ENCODE data around the gene HTT. TPM values are rescaled to one million over a fixed set of nuclear protein-coding genes. Genes with fewer than 3 reads are reported as not detected.

Gene HTT
- total RNA-seq, 2 experiments from 2014 or later: 56.9 to 62.6 TPM

DNA sequence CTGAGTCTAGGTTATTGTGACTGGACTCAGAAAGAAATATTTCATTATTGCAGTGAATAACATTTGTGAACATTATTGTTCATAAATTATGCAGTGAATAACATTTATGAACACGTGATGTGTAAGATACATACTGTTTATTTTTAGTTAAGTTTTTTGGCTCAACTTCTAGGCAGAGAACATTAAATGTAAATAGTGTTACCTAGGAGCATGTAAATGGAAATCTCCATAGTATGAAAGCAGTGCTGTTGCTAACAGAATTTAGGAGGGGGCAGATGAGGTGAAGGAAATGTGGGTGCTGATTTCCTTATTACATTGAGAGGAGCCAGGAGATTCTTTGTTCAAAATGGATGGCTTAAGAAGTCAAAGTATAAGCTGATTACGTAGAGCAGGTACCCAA, 45.0 kb downstream of the HTT start:
- POLR2A ChIA-PET: no interaction called here
- peaks cover 6% of the 10 kb centered on the region for H3K4me1 ChIP-seq (ENCODE audit: insufficient read depth, low read length)
- no peak overlapping the region for H3K4me3 Mint-ChIP-seq
- no peaks in the 10 kb centered on the region for H3K9me3 Mint-ChIP-seq
- H3K36me3 Mint-ChIP-seq (ENCODE audit: low read depth): peaks cover 92% of the 10 kb centered on the region
- H3K27me3 ChIP-seq (ENCODE audit: control insufficient read depth in 1 of 2, insufficient read depth in 2 of 2, low read length in 2 of 2): no peaks in the 10 kb centered on the region
- TF ChIP-seq, protein P1, sequence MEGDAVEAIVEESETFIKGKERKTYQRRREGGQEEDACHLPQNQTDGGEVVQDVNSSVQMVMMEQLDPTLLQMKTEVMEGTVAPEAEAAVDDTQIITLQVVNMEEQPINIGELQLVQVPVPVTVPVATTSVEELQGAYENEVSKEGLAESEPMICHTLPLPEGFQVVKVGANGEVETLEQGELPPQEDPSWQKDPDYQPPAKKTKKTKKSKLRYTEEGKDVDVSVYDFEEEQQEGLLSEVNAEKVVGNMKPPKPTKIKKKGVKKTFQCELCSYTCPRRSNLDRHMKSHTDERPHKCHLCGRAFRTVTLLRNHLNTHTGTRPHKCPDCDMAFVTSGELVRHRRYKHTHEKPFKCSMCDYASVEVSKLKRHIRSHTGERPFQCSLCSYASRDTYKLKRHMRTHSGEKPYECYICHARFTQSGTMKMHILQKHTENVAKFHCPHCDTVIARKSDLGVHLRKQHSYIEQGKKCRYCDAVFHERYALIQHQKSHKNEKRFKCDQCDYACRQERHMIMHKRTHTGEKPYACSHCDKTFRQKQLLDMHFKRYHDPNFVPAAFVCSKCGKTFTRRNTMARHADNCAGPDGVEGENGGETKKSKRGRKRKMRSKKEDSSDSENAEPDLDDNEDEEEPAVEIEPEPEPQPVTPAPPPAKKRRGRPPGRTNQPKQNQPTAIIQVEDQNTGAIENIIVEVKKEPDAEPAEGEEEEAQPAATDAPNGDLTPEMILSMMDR (IDR thresholded peaks at IDR 0.05): no peak
- H3K27ac ChIP-seq (ENCODE audit: low read depth in 1 of 2, low read length in 2 of 2): no peak overlapping the region
- intact Hi-C loops (cut with DNase I, micrococcal nuclease): no loop called here
- no peak overlapping the region for H3K27ac Mint-ChIP-seq
- DNase-seq (no peak), ATAC-seq (ENCODE audit: poor library complexity) (no peak)
- no peaks in the 10 kb centered on the region for H3K9me3 ChIP-seq (ENCODE audit: control insufficient read depth in 1 of 2, insufficient read depth in 1 of 2, low read length in 2 of 2)
- H3K27me3 Mint-ChIP-seq: no peaks in the 10 kb centered on the region
- H3K36me3 ChIP-seq (ENCODE audit: insufficient read depth, low read length): peaks cover 74% of the 10 kb centered on the region
- CTCF ChIA-PET: interaction anchor here (0.8 kb wide), 1 partner anchor 13 kb away, joined by 3 read pairs; no protein-coding TSS in a partner anchor
- H3K4me3 ChIP-seq (ENCODE audit: low read length): no peak overlapping the region
- peaks cover 14% of the 10 kb centered on the region for H3K4me1 Mint-ChIP-seq (ENCODE audit: low read depth)

DNA sequence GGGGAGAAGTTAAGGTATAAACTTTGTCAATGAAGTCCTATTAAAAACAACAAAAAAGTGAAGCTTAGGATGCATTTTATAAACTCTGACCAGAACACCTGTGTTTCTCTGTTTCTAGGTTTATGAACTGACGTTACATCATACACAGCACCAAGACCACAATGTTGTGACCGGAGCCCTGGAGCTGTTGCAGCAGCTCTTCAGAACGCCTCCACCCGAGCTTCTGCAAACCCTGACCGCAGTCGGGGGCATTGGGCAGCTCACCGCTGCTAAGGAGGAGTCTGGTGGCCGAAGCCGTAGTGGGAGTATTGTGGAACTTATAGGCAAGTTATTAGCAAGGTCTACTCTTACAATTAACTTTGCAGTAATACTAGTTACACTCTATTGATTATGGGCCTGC, 46.6 kb downstream of the HTT start:
- H3K36me3 Mint-ChIP-seq (ENCODE audit: low read depth): peaks cover 86% of the 10 kb centered on the region
- intact Hi-C loops (cut with DNase I, micrococcal nuclease): no loop called here
- H3K4me1 Mint-ChIP-seq (ENCODE audit: low read depth): peaks cover 14% of the 10 kb centered on the region
- no peak overlapping the region for H3K27ac Mint-ChIP-seq
- DNase-seq (no peak), ATAC-seq (ENCODE audit: poor library complexity) (no peak)
- H3K4me3 ChIP-seq (ENCODE audit: low read length): no peak overlapping the region
- H3K4me1 ChIP-seq (ENCODE audit: insufficient read depth, low read length): peaks cover 6% of the 10 kb centered on the region
- no peak overlapping the region for H3K27ac ChIP-seq (ENCODE audit: low read depth in 1 of 2, low read length in 2 of 2)
- H3K9me3 ChIP-seq (ENCODE audit: control insufficient read depth in 1 of 2, insufficient read depth in 1 of 2, low read length in 2 of 2): no peaks in the 10 kb centered on the region
- no peak overlapping the region for H3K4me3 Mint-ChIP-seq
- ChIA-PET CTCF (interaction anchor here (3.3 kb wide), 1 partner anchor 14 kb away, joined by 9 read pairs; no protein-coding TSS in a partner anchor), POLR2A (no interaction called here)
- TF ChIP-seq, protein P1 (IDR thresholded peaks at IDR 0.05): no peak
- no peaks in the 10 kb centered on the region for H3K27me3 ChIP-seq (ENCODE audit: control insufficient read depth in 1 of 2, insufficient read depth in 2 of 2, low read length in 2 of 2)
- no peaks in the 10 kb centered on the region for H3K27me3 Mint-ChIP-seq
- no peaks in the 10 kb centered on the region for H3K9me3 Mint-ChIP-seq
- peaks cover 65% of the 10 kb centered on the region for H3K36me3 ChIP-seq (ENCODE audit: insufficient read depth, low read length)

DNA sequence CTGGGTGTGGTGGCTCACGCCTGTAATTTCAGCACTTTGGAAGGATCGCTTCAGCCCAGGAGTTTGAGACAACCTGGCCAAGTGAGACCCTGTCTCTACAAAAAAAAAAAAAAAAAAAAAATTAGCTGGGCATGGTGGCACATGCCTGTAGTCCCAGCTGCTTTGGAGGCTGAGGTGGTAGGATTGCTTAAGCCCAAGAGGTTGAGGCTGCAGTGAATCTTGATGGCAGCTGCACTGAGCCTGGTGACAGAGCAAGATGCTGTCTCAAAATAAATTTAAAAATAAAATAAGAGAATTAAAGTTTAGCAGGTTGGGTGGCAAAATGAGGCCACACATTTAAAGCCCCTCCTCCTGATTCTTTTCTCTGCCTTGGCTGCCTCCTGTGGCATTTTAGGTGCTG, 47.1 kb downstream of the HTT start:
- Histone ChIP-seq H3K4me1 (ENCODE audit: insufficient read depth, low read length) (peaks cover 6% of the 10 kb centered on the region), H3K4me3 (ENCODE audit: low read length) (no peak overlapping the region), H3K27ac (ENCODE audit: low read depth in 1 of 2, low read length in 2 of 2) (no peak overlapping the region), H3K36me3 (ENCODE audit: insufficient read depth, low read length) (peaks cover 62% of the 10 kb centered on the region), H3K27me3 (ENCODE audit: control insufficient read depth in 1 of 2, insufficient read depth in 2 of 2, low read length in 2 of 2) (no peaks in the 10 kb centered on the region), H3K9me3 (ENCODE audit: control insufficient read depth in 1 of 2, insufficient read depth in 1 of 2, low read length in 2 of 2) (no peaks in the 10 kb centered on the region)
- intact Hi-C loops (cut with DNase I, micrococcal nuclease): no loop called here
- Mint-ChIP-seq H3K27me3 (no peaks in the 10 kb centered on the region), H3K4me1 (ENCODE audit: low read depth) (peaks cover 14% of the 10 kb centered on the region), H3K27ac (no peak overlapping the region), H3K9me3 (no peaks in the 10 kb centered on the region), H3K4me3 (no peak overlapping the region), H3K36me3 (ENCODE audit: low read depth) (peaks cover 84% of the 10 kb centered on the region)
- DNase-seq: no peak
- CTCF ChIA-PET: interaction anchor here (3.3 kb wide), 1 partner anchor 14 kb away, joined by 9 read pairs; no protein-coding TSS in a partner anchor
- TF ChIP-seq, protein P1 (IDR thresholded peaks at IDR 0.05): no peak
- ATAC-seq (ENCODE audit: poor library complexity): no peak
- POLR2A ChIA-PET: no interaction called here
